Right lobe of liver (tissue), 6 donors: ENCODE data around the gene SASH1. TPM values are rescaled to one million over a fixed set of nuclear protein-coding genes. Genes with fewer than 3 reads are reported as not detected.
A peak's percentile ranks its signal among the peaks of the same experiment; 100 is the strongest.

Experiments used
- ATAC-seq, 4 donors: fragments of 200-7000 bp; cut with Tn5 transposase; one replicate each; pipeline ENCODE4 v1.9.1; 2020; ENCODE audit warnings: mild to moderate bottlenecking in 4 of 4, moderate library complexity in 4 of 4
- DNase-seq, 3 donors: peaks; one replicate each; pipeline ENCODE4 v3.0.0-alpha.2; 2020
- H3K27ac ChIP-seq, 3 donors: fragments of 200-600 bp; one replicate each; pipeline ENCODE4 v1.8.0; 2022
- H3K27me3 ChIP-seq, 2 donors: fragments of 200-600 bp; one replicate each; pipeline ENCODE4 v1.8.0; 2022
- H3K36me3 ChIP-seq, 4 donors: fragments of 200-600 bp; sonication (generic) in 1 of 4; one replicate each; pipeline versions ENCODE4 v1.5.1 to v1.8.0; 2017 to 2022; ENCODE audit warnings: control low read depth in 1 of 4
- H3K4me1 ChIP-seq, 4 donors: fragments of 200-600 bp; sonication (generic) in 1 of 4; one replicate each; pipeline versions ENCODE4 v1.5.1 to v1.8.0; 2017 to 2022; ENCODE audit warnings: control low read depth in 1 of 4
- H3K4me3 ChIP-seq, 3 donors: fragments of 200-600 bp; one replicate each; pipeline ENCODE4 v1.8.0; 2022
- H3K9me3 ChIP-seq, 4 donors: fragments of 200-600 bp; sonication (generic) in 1 of 4; one replicate each; pipeline versions ENCODE4 v1.5.1 to v1.8.0; 2017 to 2022; ENCODE audit warnings: control low read depth in 1 of 4
- POLR2A ChIP-seq: fragments of 450-650 bp; IDR thresholded peaks from one replicate; pipeline ENCODE4 v1.6.1; 2017; ENCODE audit warnings: antibody characterized with exemption, mild to moderate bottlenecking
- WGBS: methylation state at CpG from one replicate; pipeline ENCODE4 v1.1.6; 2018; ENCODE audit warnings: low coverage, low lambda C conversion rate; ENCODE audit not compliant: insufficient coverage; ENCODE audit errors: missing lambda C conversion rate; 5-methylcytosine and 5-hydroxymethylcytosine counted together
- intact Hi-C, 2 donors: fragments of 100-400 bp; cut with DNase I; formaldehyde crosslinking; loops; one replicate each; pipeline versions ENCODE4 v1.11.2 to v1.14.1; 2022
- total RNA-seq, 6 experiments: library from RNA; depleted of rRNA in 2 of 6; stranded (reverse); fragments of >200 nt in 2 of 6; fragmentation: NEBNext Ultra II Directional in 3 of 6; extraction: Animal tissue kit (Norgen Biotek cat#: 25700) in 3 of 6; gene quantifications; one replicate each; pipeline versions ENCODE4 v1.1.0 to v1.2.4, GENCODE V29; 2016 to 2023
- TF ChIP-seq, protein P1 (sequence below), 4 donors: fragments of 200-600 bp in 3 of 4; fragments of 450-650 bp in 1 of 4; IDR thresholded peaks; one replicate each; pipeline versions ENCODE4 v1.5.1 to v1.8.0; 2016 to 2022; ENCODE audit warnings: antibody characterized with exemption in 4 of 4, mild to moderate bottlenecking in 2 of 4
- donor health status: DM: no; HTN: yes; CAD: no.
- donor health status: DM: no; HTN: no; CAD: no.
- donor health status: DM: no; HTN: no; CAD: no.
- donor health status: DM: no; HTN: yes; CAD: no.
- donor health status: DM: no; HTN: yes; CAD: no.

The SASH1 gene
- total RNA-seq, 6 experiments from 2014 or later = 12.0 to 19.0 (median 15.8) TPM

DNA sequence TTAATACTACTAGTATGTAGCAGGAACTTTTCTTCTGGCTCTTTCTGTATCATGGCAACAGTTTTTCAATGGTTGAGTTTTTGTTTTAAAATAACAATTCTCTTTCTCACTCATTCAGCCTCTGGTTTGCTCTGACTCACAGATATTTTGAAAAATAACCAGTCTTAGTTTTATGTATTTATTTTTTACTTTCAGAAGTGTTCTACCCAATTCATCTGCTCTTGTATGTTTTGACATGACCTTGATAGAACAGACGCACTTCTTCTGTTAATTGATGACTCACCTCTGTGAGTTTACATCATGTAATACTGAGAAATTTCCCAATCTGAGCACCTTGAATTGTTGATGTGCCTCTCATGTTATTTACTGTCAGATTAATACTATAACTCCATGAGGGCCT lies 178.9 kb downstream of the SASH1 start:
- Histone ChIP-seq H3K4me3 (no peak overlapping the region), H3K9me3 (no peaks in the 10 kb centered on the region), H3K4me1 (no peaks in the 10 kb centered on the region), H3K27ac (no peak overlapping the region), H3K27me3 (no peaks in the 10 kb centered on the region), H3K36me3 (peaks cover 0 to 21% (median 6%) of the 10 kb centered on the region in 4 donors)
- ATAC-seq (peak in 1 of 4 donors; percentile 50), DNase-seq (no peak)
- intact Hi-C loops = no loop called here
- no peak for TF ChIP-seq POLR2A
- TF ChIP-seq, protein P1, sequence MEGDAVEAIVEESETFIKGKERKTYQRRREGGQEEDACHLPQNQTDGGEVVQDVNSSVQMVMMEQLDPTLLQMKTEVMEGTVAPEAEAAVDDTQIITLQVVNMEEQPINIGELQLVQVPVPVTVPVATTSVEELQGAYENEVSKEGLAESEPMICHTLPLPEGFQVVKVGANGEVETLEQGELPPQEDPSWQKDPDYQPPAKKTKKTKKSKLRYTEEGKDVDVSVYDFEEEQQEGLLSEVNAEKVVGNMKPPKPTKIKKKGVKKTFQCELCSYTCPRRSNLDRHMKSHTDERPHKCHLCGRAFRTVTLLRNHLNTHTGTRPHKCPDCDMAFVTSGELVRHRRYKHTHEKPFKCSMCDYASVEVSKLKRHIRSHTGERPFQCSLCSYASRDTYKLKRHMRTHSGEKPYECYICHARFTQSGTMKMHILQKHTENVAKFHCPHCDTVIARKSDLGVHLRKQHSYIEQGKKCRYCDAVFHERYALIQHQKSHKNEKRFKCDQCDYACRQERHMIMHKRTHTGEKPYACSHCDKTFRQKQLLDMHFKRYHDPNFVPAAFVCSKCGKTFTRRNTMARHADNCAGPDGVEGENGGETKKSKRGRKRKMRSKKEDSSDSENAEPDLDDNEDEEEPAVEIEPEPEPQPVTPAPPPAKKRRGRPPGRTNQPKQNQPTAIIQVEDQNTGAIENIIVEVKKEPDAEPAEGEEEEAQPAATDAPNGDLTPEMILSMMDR (IDR thresholded peaks at IDR 0.05) = no peak
- 29% methylated on average over 1 of the region's 1 CpG for WGBS

DNA sequence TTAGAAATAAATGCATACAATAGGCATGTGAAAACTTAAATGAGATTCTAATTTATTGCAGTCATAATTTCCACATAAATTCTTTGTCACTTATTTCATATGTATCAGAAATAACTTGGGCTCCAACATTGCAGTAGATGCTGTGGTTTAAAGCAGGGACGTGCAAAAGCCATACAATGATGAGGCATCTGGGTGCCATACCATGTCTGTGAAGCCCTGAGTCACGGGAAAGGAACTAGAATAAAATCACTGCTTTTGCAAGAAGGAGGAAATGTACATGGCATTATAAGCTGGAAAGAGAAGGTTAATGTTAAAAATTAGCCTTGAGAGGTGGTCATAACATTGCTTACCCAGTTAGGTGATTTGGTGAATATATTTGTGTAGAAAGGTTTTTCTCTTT lies 180.4 kb downstream of the SASH1 start:
- H3K9me3 ChIP-seq = no peaks in the 10 kb centered on the region
- H3K36me3 ChIP-seq = peaks cover 0 to 21% (median 6%) of the 10 kb centered on the region in 4 donors
- no peaks in the 10 kb centered on the region for H3K27me3 ChIP-seq
- peaks cover 0 to 4% (median 0%) of the 10 kb centered on the region in 4 donors for H3K4me1 ChIP-seq
- ATAC-seq (no peak), DNase-seq (no peak)
- H3K27ac ChIP-seq = no peak overlapping the region
- H3K4me3 ChIP-seq = no peak overlapping the region
- whole genome bisulfite sequencing = 79% methylated on average over 2 of the region's 2 CpGs
- TF ChIP-seq, protein P1 (IDR thresholded peaks at IDR 0.05) = no peak
- TF ChIP-seq POLR2A = no peak
- intact Hi-C loops = no loop called here

DNA sequence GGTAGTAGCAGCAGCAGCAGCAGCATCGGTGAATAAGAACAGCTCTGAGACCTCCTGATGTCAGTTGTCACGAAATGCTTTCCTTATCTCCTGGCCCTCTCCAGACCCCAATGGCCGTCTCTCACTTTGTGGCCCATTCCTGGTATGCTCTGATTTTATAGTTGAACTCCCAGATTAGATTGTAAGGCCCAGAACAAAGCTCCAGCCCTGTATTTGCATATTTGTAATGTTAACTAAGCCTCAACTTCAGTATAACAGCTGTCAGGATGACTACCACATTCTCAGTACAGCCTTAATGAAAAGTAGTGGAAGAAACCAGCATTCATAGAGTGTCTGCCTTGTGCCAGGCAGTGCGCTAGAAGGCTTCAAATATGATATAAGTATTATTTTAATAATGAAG lies 180.9 kb downstream of the SASH1 start:
- no peak for DNase-seq
- no peaks in the 10 kb centered on the region for H3K9me3 ChIP-seq
- H3K27me3 ChIP-seq = no peaks in the 10 kb centered on the region
- H3K36me3 ChIP-seq = peaks cover 0 to 21% (median 6%) of the 10 kb centered on the region in 4 donors
- intact Hi-C loops = no loop called here
- peaks cover 0 to 4% (median 0%) of the 10 kb centered on the region in 4 donors for H3K4me1 ChIP-seq
- H3K27ac ChIP-seq = no peak overlapping the region
- WGBS = 51% methylated on average over 2 of the region's 4 CpGs
- ATAC-seq = no peak
- TF ChIP-seq, protein P1 (IDR thresholded peaks at IDR 0.05) = no peak
- TF ChIP-seq POLR2A = no peak
- no peak overlapping the region for H3K4me3 ChIP-seq

DNA sequence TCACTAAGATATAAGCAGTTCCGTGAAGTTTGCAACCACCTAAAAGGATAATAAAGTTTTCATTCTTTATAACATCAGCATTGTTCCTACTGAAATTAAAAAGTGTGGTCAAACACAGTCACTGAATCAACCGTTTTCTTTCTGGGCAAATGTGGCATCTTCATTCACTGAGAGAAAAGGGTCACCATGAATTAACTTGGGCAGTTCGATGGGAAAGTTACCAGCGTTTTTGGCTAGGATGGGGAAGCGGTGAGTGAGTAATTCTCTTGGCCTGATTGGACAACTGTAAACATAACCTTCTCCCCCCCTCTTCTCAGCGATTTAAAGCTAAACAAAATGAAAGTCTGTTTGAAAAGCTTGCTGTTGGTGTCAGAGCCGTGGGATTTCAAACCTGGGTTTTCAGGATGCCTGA lies 181.8 kb downstream of the SASH1 start:
- DNase-seq (no peak), ATAC-seq (no peak)
- 67% methylated on average over 7 of the region's 7 CpGs for WGBS
- no peak overlapping the region for H3K4me3 ChIP-seq
- H3K9me3 ChIP-seq = no peaks in the 10 kb centered on the region
- TF ChIP-seq, protein P1 (IDR thresholded peaks at IDR 0.05) = no peak
- TF ChIP-seq POLR2A = no peak
- peak overlapping the region in 1 of 3 donors; percentile 53 for H3K27ac ChIP-seq
- peaks cover 0 to 20% (median 6%) of the 10 kb centered on the region in 4 donors for H3K36me3 ChIP-seq
- intact Hi-C loops = no loop called here
- peaks cover 0 to 4% (median 0%) of the 10 kb centered on the region in 4 donors for H3K4me1 ChIP-seq
- no peaks in the 10 kb centered on the region for H3K27me3 ChIP-seq

DNA sequence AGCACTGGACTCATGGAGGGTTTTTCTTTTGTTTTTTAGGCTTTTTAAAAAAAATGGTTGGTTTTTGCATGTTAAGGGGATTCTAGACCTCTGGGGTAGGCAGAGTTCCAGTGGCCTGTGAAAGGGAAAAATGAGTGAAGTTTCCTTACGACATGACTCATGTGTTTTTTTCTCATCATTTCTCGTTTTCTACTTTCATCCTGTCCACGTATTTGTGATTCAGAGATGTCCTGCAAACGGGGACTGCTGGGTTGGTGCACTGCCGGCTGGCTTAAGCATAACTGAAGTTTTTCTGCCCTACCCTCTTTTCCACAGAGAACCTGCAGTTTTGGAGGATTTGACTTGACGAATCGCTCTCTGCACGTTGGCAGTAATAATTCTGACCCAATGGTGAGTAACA lies 182.3 kb downstream of the SASH1 start:
- Histone ChIP-seq H3K27me3 (no peaks in the 10 kb centered on the region), H3K36me3 (peaks cover 0 to 15% (median 2%) of the 10 kb centered on the region in 4 donors), H3K9me3 (no peaks in the 10 kb centered on the region), H3K4me3 (no peak overlapping the region), H3K4me1 (peaks cover 0 to 4% (median 0%) of the 10 kb centered on the region in 4 donors), H3K27ac (peak overlapping the region in 1 of 3 donors; percentile 53)
- intact Hi-C loops = no loop called here
- TF ChIP-seq, protein P1 (IDR thresholded peaks at IDR 0.05) = no peak
- TF ChIP-seq POLR2A = no peak
- DNase-seq = no peak
- no peak for ATAC-seq
- 82% methylated on average over 6 of the region's 8 CpGs for WGBS
